HFFc6 (cell line): ENCODE data around the gene SLCO1A2. TPM values are rescaled to one million over a fixed set of nuclear protein-coding genes. Genes with fewer than 3 reads are reported as not detected.
A peak's percentile ranks its signal among the peaks of the same experiment; 100 is the strongest.

Source experiments
- DNase-seq: peaks from one replicate; pipeline ENCODE4 v3.0.0-alpha.2; 2018
- H3K27ac Mint-ChIP-seq: 2 replicates; pipeline ENCODE4 v1.8.0; 2020; ENCODE audit warnings: mild to moderate bottlenecking, mixed read lengths
- H3K27me3 Mint-ChIP-seq: 2 replicates; pipeline ENCODE4 v1.8.0; 2021; ENCODE audit warnings: mild to moderate bottlenecking, moderate library complexity, mixed read lengths; ENCODE audit not compliant: insufficient read depth
- H3K36me3 Mint-ChIP-seq: 2 replicates; pipeline ENCODE4 v1.8.0; 2021; ENCODE audit warnings: low read depth, mixed read lengths
- H3K4me1 Mint-ChIP-seq: 2 replicates; pipeline ENCODE4 v1.8.0; 2020; ENCODE audit warnings: low read depth, mixed read lengths
- H3K4me3 Mint-ChIP-seq: 2 replicates; pipeline ENCODE4 v1.8.0; 2020; ENCODE audit warnings: mild to moderate bottlenecking, moderate library complexity, mixed read lengths
- H3K9me3 Mint-ChIP-seq: 2 replicates; pipeline ENCODE4 v1.8.0; 2020; ENCODE audit warnings: mild to moderate bottlenecking, mixed read lengths
- total RNA-seq, 6 experiments: library from RNA; stranded (reverse); fragmentation: NEBNext Ultra II Directional; extraction: Animal tissue kit (Norgen Biotek cat#: 25700); gene quantifications; 2 replicates in 1 of 6; 3 replicates in 5 of 6; pipeline ENCODE4 v1.2.3, GENCODE V29; 2021
- TF ChIP-seq, protein P1 (sequence below): fragments of 200-600 bp; sonication (generic); IDR thresholded peaks from 2 replicates; pipeline ENCODE4 v1.5.0; 2021; ENCODE audit warnings: antibody characterized with exemption, mild to moderate bottlenecking

SLCO1A2 gene
- total RNA-seq, 6 experiments from 2014 or later = not detected

- no peaks in the 10 kb centered on the region for H3K27me3 Mint-ChIP-seq
- no peaks in the 10 kb centered on the region for H3K36me3 Mint-ChIP-seq
- TF ChIP-seq, protein P1, sequence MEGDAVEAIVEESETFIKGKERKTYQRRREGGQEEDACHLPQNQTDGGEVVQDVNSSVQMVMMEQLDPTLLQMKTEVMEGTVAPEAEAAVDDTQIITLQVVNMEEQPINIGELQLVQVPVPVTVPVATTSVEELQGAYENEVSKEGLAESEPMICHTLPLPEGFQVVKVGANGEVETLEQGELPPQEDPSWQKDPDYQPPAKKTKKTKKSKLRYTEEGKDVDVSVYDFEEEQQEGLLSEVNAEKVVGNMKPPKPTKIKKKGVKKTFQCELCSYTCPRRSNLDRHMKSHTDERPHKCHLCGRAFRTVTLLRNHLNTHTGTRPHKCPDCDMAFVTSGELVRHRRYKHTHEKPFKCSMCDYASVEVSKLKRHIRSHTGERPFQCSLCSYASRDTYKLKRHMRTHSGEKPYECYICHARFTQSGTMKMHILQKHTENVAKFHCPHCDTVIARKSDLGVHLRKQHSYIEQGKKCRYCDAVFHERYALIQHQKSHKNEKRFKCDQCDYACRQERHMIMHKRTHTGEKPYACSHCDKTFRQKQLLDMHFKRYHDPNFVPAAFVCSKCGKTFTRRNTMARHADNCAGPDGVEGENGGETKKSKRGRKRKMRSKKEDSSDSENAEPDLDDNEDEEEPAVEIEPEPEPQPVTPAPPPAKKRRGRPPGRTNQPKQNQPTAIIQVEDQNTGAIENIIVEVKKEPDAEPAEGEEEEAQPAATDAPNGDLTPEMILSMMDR = peak; percentile 88
- peaks cover 10% of the 10 kb centered on the region for H3K4me1 Mint-ChIP-seq
- DNase-seq = peak; percentile 6
- no peaks in the 10 kb centered on the region for H3K9me3 Mint-ChIP-seq
- H3K4me3 Mint-ChIP-seq = peak overlapping the region; percentile 29; the same call in 1 of the 2 replicates
- H3K27ac Mint-ChIP-seq = no peak overlapping the region
Observed at GRCh38 chr12:21296751-21297406, 37.8 kb downstream of the SLCO1A2 start.

GRCh38 chr12:21296348-21296747, 38.4 kb downstream of the SLCO1A2 start:
- no peak overlapping the region for H3K4me3 Mint-ChIP-seq
- no peak overlapping the region for H3K27ac Mint-ChIP-seq
- peaks cover under 1% of the 10 kb centered on the region; the same call in 1 of the 2 replicates for H3K27me3 Mint-ChIP-seq
- peaks cover 10% of the 10 kb centered on the region for H3K4me1 Mint-ChIP-seq
- no peaks in the 10 kb centered on the region for H3K9me3 Mint-ChIP-seq
- DNase-seq = no peak
- H3K36me3 Mint-ChIP-seq = no peaks in the 10 kb centered on the region
- TF ChIP-seq, protein P1 = no peak

GRCh38 chr12:21294176-21294575, 40.5 kb downstream of the SLCO1A2 start:
- no peaks in the 10 kb centered on the region for H3K9me3 Mint-ChIP-seq
- H3K4me3 Mint-ChIP-seq = no peak overlapping the region
- H3K27ac Mint-ChIP-seq = no peak overlapping the region
- DNase-seq = no peak
- H3K36me3 Mint-ChIP-seq = no peaks in the 10 kb centered on the region
- TF ChIP-seq, protein P1 = no peak
- peaks cover 1% of the 10 kb centered on the region; the same call in 1 of the 2 replicates for H3K27me3 Mint-ChIP-seq
- H3K4me1 Mint-ChIP-seq = peaks cover 10% of the 10 kb centered on the region

GRCh38 chr12:21292111-21292510, 42.6 kb downstream of the SLCO1A2 start:
- H3K27ac Mint-ChIP-seq = no peak overlapping the region
- DNase-seq = no peak
- peaks cover 1% of the 10 kb centered on the region for H3K27me3 Mint-ChIP-seq

DNA sequence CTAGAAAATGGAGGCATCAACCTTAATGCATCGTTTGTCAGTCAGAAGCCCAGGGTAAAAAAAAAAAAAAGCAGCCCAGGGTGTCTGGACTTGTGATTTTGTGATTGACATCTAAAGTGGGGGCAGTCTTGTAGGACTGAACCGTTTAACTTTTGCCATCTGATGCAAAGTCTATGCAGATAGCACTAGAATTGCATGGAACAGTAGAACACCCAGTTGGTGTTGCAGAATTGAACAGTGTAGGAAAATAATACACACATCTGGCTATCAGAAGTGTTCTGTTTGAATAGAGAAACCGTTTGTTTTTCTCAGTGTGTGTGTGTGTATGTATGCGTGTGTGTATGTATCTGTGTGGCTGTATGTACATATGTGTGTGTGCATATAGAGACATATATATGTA, 45.0 kb downstream of the SLCO1A2 start:
- no peaks in the 10 kb centered on the region for H3K9me3 Mint-ChIP-seq
- TF ChIP-seq, protein P1 = no peak
- H3K36me3 Mint-ChIP-seq = no peaks in the 10 kb centered on the region
- no peak overlapping the region for H3K27ac Mint-ChIP-seq
- no peak overlapping the region for H3K4me3 Mint-ChIP-seq
- no peaks in the 10 kb centered on the region for H3K4me1 Mint-ChIP-seq
- peaks cover 1% of the 10 kb centered on the region for H3K27me3 Mint-ChIP-seq
- DNase-seq = no peak

More at GRCh38 chr12:21292111-21292510, 42.6 kb downstream of the SLCO1A2 start:
- TF ChIP-seq, protein P1 = no peak
- Mint-ChIP-seq H3K36me3 (no peaks in the 10 kb centered on the region), H3K4me1 (peaks cover 3% of the 10 kb centered on the region), H3K4me3 (no peak overlapping the region), H3K9me3 (no peaks in the 10 kb centered on the region)
